ENCODE measurements around the gene PDSS1. TPM values are rescaled to one million over a fixed set of nuclear protein-coding genes. Genes with fewer than 3 reads are reported as not detected.

PDSS1 gene
- total and polyA plus RNA-seq, 2 of the 13 experiments (the other 11 are each of a cell fraction or from before 2014, with no cell fraction given): 18.7 to 19.3 TPM

GRCh38 chr10:26697922-26698608 lies 564 bp downstream of the PDSS1 start (continued):
- TF ChIP-seq GMEB2 (CRISPR knock-in tag; IDR thresholded peaks at IDR 0.05; ENCODE audit: low read depth) (no peak), MXD3 (CRISPR knock-in tag; IDR thresholded peaks at IDR 0.05) (no peak; the same call in 1 of the 2 replicates), POLR2G (IDR thresholded peaks at IDR 0.05; ENCODE audit: low read depth, low read length) (peak; percentile 1; the same call in 1 of the 2 replicates), RNF2 (conservative IDR thresholded peaks at IDR 0.05; ENCODE audit: low read depth) (no peak), SP5 (CRISPR knock-in tag; IDR thresholded peaks at IDR 0.05; ENCODE audit: borderline replicate concordance, low read depth) (peak; percentile 3; the same call in 1 of the 2 replicates), ZNF530 (CRISPR knock-in tag; IDR thresholded peaks at IDR 0.05; ENCODE audit: low read depth) (no peak), ZNF512B (CRISPR knock-in tag; IDR thresholded peaks at IDR 0.05; ENCODE audit: borderline replicate concordance) (no peak), ZNF777 (CRISPR knock-in tag; IDR thresholded peaks at IDR 0.05) (no peak), NPAS2 (CRISPR knock-in tag; IDR thresholded peaks at IDR 0.05; ENCODE audit: borderline replicate concordance) (no peak), ZNF549 (CRISPR knock-in tag; IDR thresholded peaks at IDR 0.05) (no peak), ONECUT2 (CRISPR knock-in tag; IDR thresholded peaks at IDR 0.05) (no peak), YEATS4 (CRISPR knock-in tag; IDR thresholded peaks at IDR 0.05; ENCODE audit: borderline replicate concordance) (no peak; the same call in 1 of the 2 replicates), NFKB2 (CRISPR knock-in tag; IDR thresholded peaks at IDR 0.05; ENCODE audit: borderline replicate concordance) (no peak), ETV5 (CRISPR knock-in tag; IDR thresholded peaks at IDR 0.05; ENCODE audit: borderline replicate concordance) (no peak), ZNF83 (CRISPR knock-in tag; IDR thresholded peaks at IDR 0.05; ENCODE audit: borderline replicate concordance) (no peak), LBX2 (CRISPR knock-in tag; IDR thresholded peaks at IDR 0.05; ENCODE audit: borderline replicate concordance) (no peak)
- TF ChIP-seq, protein P1, sequence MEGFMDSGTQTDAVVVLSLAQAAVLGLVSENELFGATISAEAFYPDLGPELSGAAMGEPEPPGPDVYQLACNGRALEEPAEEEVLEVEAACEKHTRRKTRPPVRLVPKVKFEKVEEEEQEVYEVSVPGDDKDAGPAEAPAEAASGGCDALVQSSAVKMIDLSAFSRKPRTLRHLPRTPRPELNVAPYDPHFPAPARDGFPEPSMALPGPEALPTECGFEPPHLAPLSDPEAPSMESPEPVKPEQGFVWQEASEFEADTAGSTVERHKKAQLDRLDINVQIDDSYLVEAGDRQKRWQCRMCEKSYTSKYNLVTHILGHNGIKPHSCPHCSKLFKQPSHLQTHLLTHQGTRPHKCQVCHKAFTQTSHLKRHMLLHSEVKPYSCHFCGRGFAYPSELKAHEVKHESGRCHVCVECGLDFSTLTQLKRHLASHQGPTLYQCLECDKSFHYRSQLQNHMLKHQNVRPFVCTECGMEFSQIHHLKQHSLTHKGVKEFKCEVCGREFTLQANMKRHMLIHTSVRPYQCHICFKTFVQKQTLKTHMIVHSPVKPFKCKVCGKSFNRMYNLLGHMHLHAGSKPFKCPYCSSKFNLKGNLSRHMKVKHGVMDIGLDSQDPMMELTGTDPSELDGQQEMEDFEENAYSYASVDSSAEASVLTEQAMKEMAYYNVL (CRISPR knock-in tag; IDR thresholded peaks at IDR 0.05; ENCODE audit: borderline replicate concordance): no peak
- TF ChIP-seq, protein P2, sequence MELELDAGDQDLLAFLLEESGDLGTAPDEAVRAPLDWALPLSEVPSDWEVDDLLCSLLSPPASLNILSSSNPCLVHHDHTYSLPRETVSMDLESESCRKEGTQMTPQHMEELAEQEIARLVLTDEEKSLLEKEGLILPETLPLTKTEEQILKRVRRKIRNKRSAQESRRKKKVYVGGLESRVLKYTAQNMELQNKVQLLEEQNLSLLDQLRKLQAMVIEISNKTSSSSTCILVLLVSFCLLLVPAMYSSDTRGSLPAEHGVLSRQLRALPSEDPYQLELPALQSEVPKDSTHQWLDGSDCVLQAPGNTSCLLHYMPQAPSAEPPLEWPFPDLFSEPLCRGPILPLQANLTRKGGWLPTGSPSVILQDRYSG (CRISPR knock-in tag; IDR thresholded peaks at IDR 0.05): no peak

Measured in HepG2 (cell line).